ENCODE measurements around the gene TADA2A. TPM values are rescaled to one million over a fixed set of nuclear protein-coding genes. Genes with fewer than 3 reads are reported as not detected.
"Not testable (repeated sequence)": the region's sequence is repeated elsewhere in the genome, so short reads cannot be mapped to it uniquely, and the experiment has no call there.

Gene TADA2A
- total RNA-seq, 4 donors from 2014 or later: 11.5 to 28.1 (median 16.0) TPM

- DNase-seq (ENCODE audit: low spot score): no peak
Observed at GRCh38 chr17:37507111-37507510, 100.4 kb downstream of the TADA2A start.

GRCh38 chr17:37510056-37510455 lies 103.4 kb downstream of the TADA2A start:
- DNase-seq (ENCODE audit: low spot score): no peak
- no peak for TF ChIP-seq CTCF (IDR thresholded peaks at IDR 0.05)
- no peak for ATAC-seq (ENCODE audit: low FRiP score)

More at GRCh38 chr17:37507111-37507510, 100.4 kb downstream of the TADA2A start:
- TF ChIP-seq CTCF (IDR thresholded peaks at IDR 0.05): no peak
- ATAC-seq (ENCODE audit: low FRiP score): no peak

GRCh38 chr17:37511642-37512041 lies 105.0 kb downstream of the TADA2A start:
- ATAC-seq (ENCODE audit: low FRiP score); DNase-seq (ENCODE audit: low spot score): not testable (repeated sequence)

GRCh38 chr17:37512442-37513068 lies 105.9 kb downstream of the TADA2A start:
- peak; percentile 44 for ATAC-seq (ENCODE audit: low FRiP score)
- TF ChIP-seq CTCF (IDR thresholded peaks at IDR 0.05): no peak
- DNase-seq (ENCODE audit: low spot score): no peak

GRCh38 chr17:37513711-37514110 lies 107.0 kb downstream of the TADA2A start:
- DNase-seq (ENCODE audit: low spot score) (no peak), ATAC-seq (ENCODE audit: low FRiP score) (no peak)
- no peak for TF ChIP-seq CTCF (IDR thresholded peaks at IDR 0.05)

- TF ChIP-seq CTCF (IDR thresholded peaks at IDR 0.05): no peak
- DNase-seq (ENCODE audit: low spot score): no peak
- ATAC-seq (ENCODE audit: low FRiP score): no peak
Observed at GRCh38 chr17:37516127-37516571, 109.5 kb downstream of the TADA2A start.

GRCh38 chr17:37517881-37518280 lies 111.2 kb downstream of the TADA2A start:
- ATAC-seq (ENCODE audit: low FRiP score) (no peak), DNase-seq (ENCODE audit: low spot score) (no peak)
- TF ChIP-seq CTCF (IDR thresholded peaks at IDR 0.05): no peak
